Measurements from ENCODE around the gene MED8. TPM values are rescaled to one million over a fixed set of nuclear protein-coding genes. Genes with fewer than 3 reads are reported as not detected.

MED8 gene
- total and polyA plus RNA-seq, 2 of the 8 experiments (the other 6 are each of a cell fraction or from before 2014, with no cell fraction given), result 7.0 to 20.6 TPM

DNA sequence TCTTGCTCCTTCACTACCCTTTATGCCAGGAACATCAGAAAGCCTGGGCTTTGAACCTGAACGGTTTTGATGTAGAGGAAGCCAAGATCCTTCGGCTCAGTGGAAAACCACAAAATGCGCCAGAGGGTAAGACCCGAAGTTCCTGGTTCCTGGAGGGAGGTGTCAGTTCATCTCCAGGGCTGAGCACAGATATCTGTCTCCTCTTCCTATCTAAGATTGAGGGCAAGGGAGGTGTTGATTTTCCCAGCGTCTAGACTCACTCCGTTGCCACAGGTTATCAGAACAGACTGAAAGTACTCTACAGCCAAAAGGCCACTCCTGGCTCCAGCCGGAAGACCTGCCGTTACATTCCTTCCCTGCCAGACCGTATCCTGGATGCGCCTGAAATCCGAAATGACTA, 29.9 kb downstream of the MED8 start (continued):
- TF ChIP-seq CTBP2 (IDR thresholded peaks at IDR 0.05; ENCODE audit: borderline replicate concordance, insufficient read depth, insufficient read length, low read length), result no peak
- no peak for TF ChIP-seq EGR1 (IDR thresholded peaks at IDR 0.05; ENCODE audit: borderline replicate concordance, low read depth, low read length)
- no peak for TF ChIP-seq PHF8 (conservative IDR thresholded peaks at IDR 0.05; ENCODE audit: low read depth, low read length)
- no peak for TF ChIP-seq CHD7 (IDR thresholded peaks at IDR 0.05; ENCODE audit: insufficient replicate concordance, low read length)
- TF ChIP-seq RAD21 (IDR thresholded peaks at IDR 0.05 in 1 of 2, conservative IDR thresholded peaks at IDR 0.05 in 1 of 2; ENCODE audit: low read depth in 2 of 2, low read length in 2 of 2), result no peak

Data from H1 (cell line).